Choroid plexus epithelial cell (primary cell): Measurements from ENCODE around the gene NRXN3.
A peak's percentile ranks its signal among the peaks of the same experiment; 100 is the strongest.

Experiments used
- DNase-seq: peaks from one replicate; pipeline ENCODE4 v3.0.0-alpha.2; 2010; ENCODE audit warnings: low read depth
- H3K4me3 ChIP-seq: 2 replicates; pipeline ENCODE4 v1.5.1; 2011; ENCODE audit warnings: low read depth, mild to moderate bottlenecking, control low read depth, low read length, moderate library complexity
- TF ChIP-seq, protein P1 (sequence below): conservative IDR thresholded peaks from 2 replicates; pipeline ENCODE4 v1.5.1; 2011; ENCODE audit warnings: low read depth, mild to moderate bottlenecking, control low read depth, inconsistent platforms, low read length, moderate library complexity

NRXN3 gene

GRCh38 chr14:79287976-79288375 is 1117.8 kb downstream of the NRXN3 start:
- H3K4me3 ChIP-seq = no peak overlapping the region
- TF ChIP-seq, protein P1, sequence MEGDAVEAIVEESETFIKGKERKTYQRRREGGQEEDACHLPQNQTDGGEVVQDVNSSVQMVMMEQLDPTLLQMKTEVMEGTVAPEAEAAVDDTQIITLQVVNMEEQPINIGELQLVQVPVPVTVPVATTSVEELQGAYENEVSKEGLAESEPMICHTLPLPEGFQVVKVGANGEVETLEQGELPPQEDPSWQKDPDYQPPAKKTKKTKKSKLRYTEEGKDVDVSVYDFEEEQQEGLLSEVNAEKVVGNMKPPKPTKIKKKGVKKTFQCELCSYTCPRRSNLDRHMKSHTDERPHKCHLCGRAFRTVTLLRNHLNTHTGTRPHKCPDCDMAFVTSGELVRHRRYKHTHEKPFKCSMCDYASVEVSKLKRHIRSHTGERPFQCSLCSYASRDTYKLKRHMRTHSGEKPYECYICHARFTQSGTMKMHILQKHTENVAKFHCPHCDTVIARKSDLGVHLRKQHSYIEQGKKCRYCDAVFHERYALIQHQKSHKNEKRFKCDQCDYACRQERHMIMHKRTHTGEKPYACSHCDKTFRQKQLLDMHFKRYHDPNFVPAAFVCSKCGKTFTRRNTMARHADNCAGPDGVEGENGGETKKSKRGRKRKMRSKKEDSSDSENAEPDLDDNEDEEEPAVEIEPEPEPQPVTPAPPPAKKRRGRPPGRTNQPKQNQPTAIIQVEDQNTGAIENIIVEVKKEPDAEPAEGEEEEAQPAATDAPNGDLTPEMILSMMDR = no peak

GRCh38 chr14:79293482-79294177 is 1123.5 kb downstream of the NRXN3 start:
- no peak overlapping the region for H3K4me3 ChIP-seq
- no peak for DNase-seq

More at GRCh38 chr14:79287976-79288375, 1117.8 kb downstream of the NRXN3 start:
- no peak for DNase-seq

GRCh38 chr14:79294499-79294898 is 1124.3 kb downstream of the NRXN3 start:
- TF ChIP-seq, protein P1 = no peak
- no peak overlapping the region for H3K4me3 ChIP-seq
- DNase-seq = peak; percentile 46

More at GRCh38 chr14:79293482-79294177, 1123.5 kb downstream of the NRXN3 start:
- TF ChIP-seq, protein P1 = no peak

GRCh38 chr14:79295385-79295784 is 1125.2 kb downstream of the NRXN3 start:
- DNase-seq = no peak
- TF ChIP-seq, protein P1 = no peak
- no peak overlapping the region for H3K4me3 ChIP-seq

DNA sequence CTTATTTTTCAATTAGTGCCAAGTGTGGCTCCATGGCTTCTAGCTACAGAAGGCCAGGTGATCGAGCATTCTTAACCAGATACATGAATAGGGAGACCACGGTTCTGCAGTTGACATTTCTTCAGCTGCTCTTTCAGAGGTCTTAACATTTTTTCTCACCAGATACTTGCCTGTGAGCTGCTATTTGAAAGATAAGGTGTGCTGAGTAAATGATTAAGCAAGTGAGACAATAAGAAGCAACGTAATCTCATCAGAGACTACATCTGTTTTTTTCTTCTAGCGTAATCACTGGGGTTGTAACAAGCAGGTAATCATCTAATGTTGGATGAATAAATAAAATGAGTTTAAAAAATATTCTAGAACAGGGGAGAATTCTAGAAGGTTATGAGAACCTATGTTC is 1128.2 kb downstream of the NRXN3 start:
- H3K4me3 ChIP-seq = no peak overlapping the region
- no peak for DNase-seq

DNA sequence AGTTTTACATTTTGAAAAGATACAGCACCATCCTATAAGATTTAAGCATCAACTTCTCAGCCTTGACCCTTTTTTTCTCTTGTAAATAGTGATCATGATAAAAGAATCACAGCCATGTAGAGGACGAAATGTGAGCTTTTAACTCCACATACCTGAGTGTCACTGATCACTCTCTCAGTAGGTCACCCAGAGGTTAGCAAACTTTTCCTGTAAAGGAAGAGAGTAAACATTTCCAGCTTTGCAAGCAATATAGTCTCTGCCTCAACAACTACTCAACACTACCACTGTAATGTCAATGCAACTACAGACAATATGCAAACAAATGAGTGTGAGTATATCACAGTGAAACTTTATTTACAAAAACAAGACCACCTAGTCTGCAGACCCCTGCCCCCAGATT is 1129.0 kb downstream of the NRXN3 start:
- no peak for DNase-seq
- TF ChIP-seq, protein P1 = no peak

More for the DNA sequence above, 1128.2 kb downstream of the NRXN3 start:
- TF ChIP-seq, protein P1 = no peak

DNA sequence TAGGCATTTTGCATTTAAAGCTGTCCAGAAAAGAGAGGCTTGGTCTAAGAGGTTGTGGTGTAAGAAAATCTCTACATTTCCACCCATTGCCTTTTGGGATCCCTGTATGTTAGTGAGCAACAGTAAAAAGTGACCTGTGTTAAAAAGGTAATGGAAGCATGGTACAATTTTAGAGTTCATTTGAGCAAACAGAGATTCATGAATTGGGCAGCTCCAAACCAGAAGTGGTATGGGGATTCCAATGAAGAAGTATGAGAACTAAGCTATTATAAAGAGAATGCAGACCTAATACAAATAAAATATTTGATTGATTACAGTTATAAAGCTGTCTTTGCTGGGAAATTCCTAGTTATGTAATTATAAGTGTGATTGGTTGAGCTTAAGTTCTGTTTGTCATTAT is 1134.1 kb downstream of the NRXN3 start:
- no peak for DNase-seq
- TF ChIP-seq, protein P1 = no peak
- no peak overlapping the region for H3K4me3 ChIP-seq

More for the DNA sequence above, 1129.0 kb downstream of the NRXN3 start:
- no peak overlapping the region for H3K4me3 ChIP-seq
